ENCODE data around the gene EVX2. TPM values are rescaled to one million over a fixed set of nuclear protein-coding genes. Genes with fewer than 3 reads are reported as not detected.

Gene EVX2
- total and polyA plus RNA-seq, 7 donors: not detected

GRCh38 chr2:176082525-176082823, 1.3 kb downstream of the EVX2 start:
- Histone ChIP-seq H3K4me3 (peak overlapping the region; percentile 11), H3K9me3 (no peaks in the 10 kb centered on the region), H3K4me1 (peaks cover 26% of the 10 kb centered on the region), H3K27me3 (ENCODE audit: insufficient read depth in 3 of 3, low read length in 2 of 3) (peaks cover 7 to 98% (median 67%) of the 10 kb centered on the region in 3 donors), H3K27ac (no peak overlapping the region), H3K36me3 (ENCODE audit: insufficient read depth in 1 of 2, low read depth in 1 of 2) (no peaks in the 10 kb centered on the region)
- DNase-seq (no peak), ATAC-seq (no peak)
- WGBS, 3 donors: 10 to 13% (median 12%) methylated on average over 10 of the region's 10 CpGs
- intact Hi-C loops (cut with DNase I): loop anchor here in 1 of 2 donors (5.0 to 10.0 kb wide), 2 partner anchors 80 to 228 kb away; partner anchors contain the start of gene LNPK
- TF ChIP-seq CTCF (IDR thresholded peaks at IDR 0.05): no peak

GRCh38 chr2:176081837-176082524, 1.8 kb downstream of the EVX2 start:
- peak overlapping the region; percentile 11 for H3K4me3 ChIP-seq

GRCh38 chr2:176081376-176081836, 2.4 kb downstream of the EVX2 start:
- peaks cover 26% of the 10 kb centered on the region for H3K4me1 ChIP-seq
- WGBS, 3 donors: 7 to 10% (median 9%) methylated on average over 17 of the region's 17 CpGs
- H3K9me3 ChIP-seq: no peaks in the 10 kb centered on the region
- DNase-seq (no peak), ATAC-seq (no peak)
- intact Hi-C loops (cut with DNase I): loop anchor here in 1 of 2 donors (5.0 to 10.0 kb wide), 2 partner anchors 79 to 227 kb away; partner anchors contain the start of gene LNPK
- H3K27me3 ChIP-seq (ENCODE audit: insufficient read depth in 3 of 3, low read length in 2 of 3): peaks cover 7 to 98% (median 66%) of the 10 kb centered on the region in 3 donors
- H3K4me3 ChIP-seq: no peak overlapping the region
- no peak overlapping the region for H3K27ac ChIP-seq
- TF ChIP-seq CTCF (IDR thresholded peaks at IDR 0.05): no peak
- H3K36me3 ChIP-seq (ENCODE audit: insufficient read depth in 1 of 2, low read depth in 1 of 2): no peaks in the 10 kb centered on the region

More at GRCh38 chr2:176081837-176082524, 1.8 kb downstream of the EVX2 start:
- H3K27ac ChIP-seq: no peak overlapping the region
- H3K9me3 ChIP-seq: no peaks in the 10 kb centered on the region
- DNase-seq: no peak
- no peak for ATAC-seq
- peaks cover 26% of the 10 kb centered on the region for H3K4me1 ChIP-seq
- no peak for TF ChIP-seq CTCF (IDR thresholded peaks at IDR 0.05)
- WGBS, 3 donors: 5 to 6% (median 5%) methylated on average over 57 to 62 of the region's 62 CpGs
- intact Hi-C loops (cut with DNase I): loop anchor here in 1 of 2 donors (5.0 to 10.0 kb wide), 2 partner anchors 80 to 227 kb away; partner anchors contain the start of gene LNPK
- H3K36me3 ChIP-seq (ENCODE audit: insufficient read depth in 1 of 2, low read depth in 1 of 2): no peaks in the 10 kb centered on the region
- peaks cover 7 to 98% (median 66%) of the 10 kb centered on the region in 3 donors for H3K27me3 ChIP-seq (ENCODE audit: insufficient read depth in 3 of 3, low read length in 2 of 3)

GRCh38 chr2:176080540-176081375, 3.0 kb downstream of the EVX2 start:
- TF ChIP-seq CTCF (IDR thresholded peaks at IDR 0.05): no peak
- Histone ChIP-seq H3K9me3 (no peaks in the 10 kb centered on the region), H3K36me3 (ENCODE audit: insufficient read depth in 1 of 2, low read depth in 1 of 2) (no peaks in the 10 kb centered on the region), H3K27me3 (ENCODE audit: insufficient read depth in 3 of 3, low read length in 2 of 3) (peaks cover 10 to 98% (median 60%) of the 10 kb centered on the region in 3 donors), H3K4me3 (peak overlapping the region; percentile 58), H3K27ac (no peak overlapping the region), H3K4me1 (peaks cover 23% of the 10 kb centered on the region)
- no peak for DNase-seq
- 3 to 8% (median 5%) methylated on average over 50 to 68 of the region's 68 CpGs for WGBS, 3 donors
- ATAC-seq: peak; percentile 25 to 33 (median 30)
- intact Hi-C loops (cut with DNase I): loop anchor here in 1 of 2 donors (5.0 to 10.0 kb wide), 2 partner anchors 78 to 226 kb away; partner anchors contain the start of gene LNPK

Data from psoas muscle (tissue), 8 donors.